ENCODE data around the gene SRXN1.

The SRXN1 gene

GRCh38 chr20:620246-620645, 32.8 kb downstream of the SRXN1 start:
- no peaks in the 10 kb centered on the region for H3K9me3 ChIP-seq (ENCODE audit: insufficient read depth, low read length, severe bottlenecking)
- ATAC-seq (ENCODE audit: insufficient read depth, low read depth) = no peak
- H3K9ac ChIP-seq (ENCODE audit: low read depth, low read length) = no peak overlapping the region
- TF ChIP-seq CTCF (IDR thresholded peaks at IDR 0.05; ENCODE audit: borderline replicate concordance, extremely low read depth, low read length, poor library complexity, severe bottlenecking) = no peak
- no peak for TF ChIP-seq EZH2 (IDR thresholded peaks at IDR 0.05; ENCODE audit: borderline replicate concordance, low read depth, low read length, severe bottlenecking)
- H3K4me3 ChIP-seq (ENCODE audit: low read depth in 1 of 2, low read length in 2 of 2) = no peak overlapping the region
- H3K4me1 ChIP-seq (ENCODE audit: insufficient read depth, low read length) = no peaks in the 10 kb centered on the region
- H3K4me2 ChIP-seq (ENCODE audit: insufficient read depth, low read length) = no peak overlapping the region
- no peaks in the 10 kb centered on the region for H3K36me3 ChIP-seq (ENCODE audit: insufficient read depth, low read length)
- no peak overlapping the region for H3K27ac ChIP-seq (ENCODE audit: low read length)
- no peak for DNase-seq
- H4K20me1 ChIP-seq (ENCODE audit: insufficient read depth, low read length) = no peaks in the 10 kb centered on the region
- H3K27me3 ChIP-seq (ENCODE audit: insufficient read depth, low read length, poor library complexity) = peaks cover 24% of the 10 kb centered on the region
- no peak overlapping the region for H2AFZ ChIP-seq (ENCODE audit: low read depth, low read length)
- H3K79me2 ChIP-seq (ENCODE audit: insufficient read depth, low read length) = no peaks in the 10 kb centered on the region

GRCh38 chr20:618980-619379, 34.0 kb downstream of the SRXN1 start:
- no peak overlapping the region for H3K9ac ChIP-seq (ENCODE audit: low read depth, low read length)
- H3K79me2 ChIP-seq (ENCODE audit: insufficient read depth, low read length) = no peaks in the 10 kb centered on the region
- no peaks in the 10 kb centered on the region for H4K20me1 ChIP-seq (ENCODE audit: insufficient read depth, low read length)
- DNase-seq (no peak), ATAC-seq (ENCODE audit: insufficient read depth, low read depth) (no peak)
- TF ChIP-seq EZH2 (IDR thresholded peaks at IDR 0.05; ENCODE audit: borderline replicate concordance, low read depth, low read length, severe bottlenecking) = no peak
- TF ChIP-seq CTCF (IDR thresholded peaks at IDR 0.05; ENCODE audit: borderline replicate concordance, extremely low read depth, low read length, poor library complexity, severe bottlenecking) = no peak
- H3K27me3 ChIP-seq (ENCODE audit: insufficient read depth, low read length, poor library complexity) = peaks cover 23% of the 10 kb centered on the region
- H3K4me2 ChIP-seq (ENCODE audit: insufficient read depth, low read length) = no peak overlapping the region
- no peaks in the 10 kb centered on the region for H3K4me1 ChIP-seq (ENCODE audit: insufficient read depth, low read length)
- H3K36me3 ChIP-seq (ENCODE audit: insufficient read depth, low read length) = no peaks in the 10 kb centered on the region
- no peak overlapping the region for H3K27ac ChIP-seq (ENCODE audit: low read length)
- no peak overlapping the region for H2AFZ ChIP-seq (ENCODE audit: low read depth, low read length)
- no peaks in the 10 kb centered on the region for H3K9me3 ChIP-seq (ENCODE audit: insufficient read depth, low read length, severe bottlenecking)
- H3K4me3 ChIP-seq (ENCODE audit: low read depth in 1 of 2, low read length in 2 of 2) = no peak overlapping the region

GRCh38 chr20:617934-618690, 34.9 kb downstream of the SRXN1 start:
- Histone ChIP-seq H3K27ac (ENCODE audit: low read length) (no peak overlapping the region), H3K4me2 (ENCODE audit: insufficient read depth, low read length) (no peak overlapping the region), H3K27me3 (ENCODE audit: insufficient read depth, low read length, poor library complexity) (peaks cover 24% of the 10 kb centered on the region), H4K20me1 (ENCODE audit: insufficient read depth, low read length) (no peaks in the 10 kb centered on the region), H2AFZ (ENCODE audit: low read depth, low read length) (no peak overlapping the region), H3K4me1 (ENCODE audit: insufficient read depth, low read length) (no peaks in the 10 kb centered on the region), H3K79me2 (ENCODE audit: insufficient read depth, low read length) (no peaks in the 10 kb centered on the region), H3K9me3 (ENCODE audit: insufficient read depth, low read length, severe bottlenecking) (no peaks in the 10 kb centered on the region), H3K4me3 (ENCODE audit: low read depth in 1 of 2, low read length in 2 of 2) (no peak overlapping the region), H3K9ac (ENCODE audit: low read depth, low read length) (no peak overlapping the region), H3K36me3 (ENCODE audit: insufficient read depth, low read length) (no peaks in the 10 kb centered on the region)
- DNase-seq (no peak), ATAC-seq (ENCODE audit: insufficient read depth, low read depth) (no peak)
- no peak for TF ChIP-seq CTCF (IDR thresholded peaks at IDR 0.05; ENCODE audit: borderline replicate concordance, extremely low read depth, low read length, poor library complexity, severe bottlenecking)
